ENCODE data around the gene UBA6.

DNA sequence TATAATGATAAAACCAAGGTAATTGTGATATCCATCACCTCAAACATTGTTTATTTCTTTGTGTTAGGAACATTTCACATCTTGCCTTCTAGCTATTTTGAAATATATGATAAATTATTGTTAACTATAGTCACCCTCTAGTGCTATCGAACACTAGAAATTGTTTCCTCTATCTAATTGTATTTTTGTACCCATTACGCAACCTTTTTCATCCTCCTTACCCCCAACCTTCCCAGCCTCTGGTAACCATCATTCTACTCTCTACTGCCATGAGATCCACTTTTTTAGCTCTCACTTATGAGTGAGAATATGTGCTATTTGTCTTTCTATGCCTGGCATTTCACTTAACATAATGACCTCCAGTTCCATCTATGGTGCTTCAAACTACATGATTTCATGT, 3.9 kb upstream of the UBA6 start:
- no peak for TF ChIP-seq EZH2 (IDR thresholded peaks at IDR 0.05; ENCODE audit: insufficient read depth, poor library complexity, severe bottlenecking)
- TF ChIP-seq EZH2phosphoT487 (IDR thresholded peaks at IDR 0.05; ENCODE audit: insufficient read depth, low read depth) = no peak
